NCI-H2107 (cell line): Measurements from ENCODE around the gene NEDD4.
"Not testable (repeated sequence)": the region's sequence is repeated elsewhere in the genome, so short reads cannot be mapped to it uniquely, and the experiment has no call there.

Experiments
- DNase-seq: peaks from one replicate; lab custom pipeline; 2025; lab: John Stamatoyannopoulos, UW

The NEDD4 gene

DNA sequence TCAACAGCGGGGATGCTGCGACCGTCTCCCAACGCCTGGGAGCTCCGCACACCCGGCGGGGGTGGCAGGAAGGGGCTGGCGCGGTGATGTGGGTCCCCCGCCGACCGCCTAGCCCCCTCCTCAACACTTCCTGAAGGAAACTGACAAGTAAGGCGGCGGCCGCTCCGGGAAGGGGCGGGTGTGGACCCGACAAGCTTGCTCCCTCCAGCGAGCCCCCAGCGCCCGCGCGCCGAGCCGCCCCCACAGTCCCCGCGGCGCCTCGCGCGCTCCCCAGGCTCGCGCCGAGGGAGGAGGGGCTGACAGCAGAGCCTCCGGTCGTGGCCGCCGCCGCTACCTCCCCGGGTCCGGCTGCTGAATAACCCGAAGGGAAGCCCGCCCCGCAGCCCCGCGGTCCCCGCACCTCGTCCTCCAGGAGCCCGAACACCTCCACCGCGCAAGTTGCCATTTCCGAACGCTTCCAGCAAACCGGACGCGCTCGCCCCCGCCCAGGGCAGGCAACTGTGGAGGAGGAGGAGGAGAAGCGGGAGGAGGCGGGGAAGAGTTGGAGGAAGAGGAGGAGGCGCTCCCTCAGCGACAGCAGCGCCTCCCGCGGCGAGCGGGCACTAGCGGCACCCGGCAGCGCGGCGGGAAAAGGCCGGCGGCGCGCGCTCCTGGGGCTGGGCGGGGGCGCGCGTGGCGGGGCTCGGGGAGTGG, at the start of gene NEDD4:
Gene NEDD4, minus strand, starts transcription at position 502 of the 693 bp plus-strand sequence. Its CDS starts 57 bp downstream, at position 445.
- DNase-seq = no peak

DNA sequence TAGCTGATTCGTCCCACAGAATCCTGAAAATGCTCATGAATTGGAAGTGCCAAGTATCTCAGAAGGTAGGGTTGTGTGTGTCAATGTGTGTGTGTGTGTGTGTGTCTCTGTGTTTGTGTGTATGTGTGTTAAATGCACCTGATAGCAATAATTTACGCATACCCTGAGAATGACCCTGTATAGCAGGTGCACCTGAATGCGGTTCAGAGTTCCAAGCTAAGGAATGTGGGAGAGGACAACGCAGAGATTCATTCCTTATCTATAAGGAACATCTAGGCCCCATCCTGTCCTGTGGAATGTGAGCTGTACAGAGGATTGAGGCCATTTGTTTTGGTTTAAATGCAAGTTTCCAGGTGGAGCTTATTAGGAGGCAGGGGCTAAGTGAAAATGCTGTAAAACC, 49.1 kb upstream of the NEDD4 start:
- DNase-seq = no peak

DNA sequence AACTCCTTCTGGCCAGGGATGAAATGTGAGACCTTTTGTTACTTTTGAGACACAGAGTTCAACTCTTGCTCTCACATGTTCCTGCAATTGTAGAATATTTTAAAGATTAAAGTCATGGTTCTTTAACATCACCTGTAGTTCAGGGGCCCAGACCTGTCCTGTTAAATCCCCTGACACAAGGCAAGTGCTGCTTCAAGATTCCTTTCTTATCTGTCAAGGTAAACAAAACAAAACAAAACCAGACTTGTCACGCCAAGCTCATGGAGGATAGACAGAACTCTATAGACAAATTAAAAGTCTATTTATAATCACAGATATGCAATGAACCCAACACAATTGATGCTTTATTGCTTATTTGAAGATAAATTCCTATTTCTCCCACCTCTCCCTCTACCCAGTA, 48.6 kb upstream of the NEDD4 start:
- no peak for DNase-seq

DNA sequence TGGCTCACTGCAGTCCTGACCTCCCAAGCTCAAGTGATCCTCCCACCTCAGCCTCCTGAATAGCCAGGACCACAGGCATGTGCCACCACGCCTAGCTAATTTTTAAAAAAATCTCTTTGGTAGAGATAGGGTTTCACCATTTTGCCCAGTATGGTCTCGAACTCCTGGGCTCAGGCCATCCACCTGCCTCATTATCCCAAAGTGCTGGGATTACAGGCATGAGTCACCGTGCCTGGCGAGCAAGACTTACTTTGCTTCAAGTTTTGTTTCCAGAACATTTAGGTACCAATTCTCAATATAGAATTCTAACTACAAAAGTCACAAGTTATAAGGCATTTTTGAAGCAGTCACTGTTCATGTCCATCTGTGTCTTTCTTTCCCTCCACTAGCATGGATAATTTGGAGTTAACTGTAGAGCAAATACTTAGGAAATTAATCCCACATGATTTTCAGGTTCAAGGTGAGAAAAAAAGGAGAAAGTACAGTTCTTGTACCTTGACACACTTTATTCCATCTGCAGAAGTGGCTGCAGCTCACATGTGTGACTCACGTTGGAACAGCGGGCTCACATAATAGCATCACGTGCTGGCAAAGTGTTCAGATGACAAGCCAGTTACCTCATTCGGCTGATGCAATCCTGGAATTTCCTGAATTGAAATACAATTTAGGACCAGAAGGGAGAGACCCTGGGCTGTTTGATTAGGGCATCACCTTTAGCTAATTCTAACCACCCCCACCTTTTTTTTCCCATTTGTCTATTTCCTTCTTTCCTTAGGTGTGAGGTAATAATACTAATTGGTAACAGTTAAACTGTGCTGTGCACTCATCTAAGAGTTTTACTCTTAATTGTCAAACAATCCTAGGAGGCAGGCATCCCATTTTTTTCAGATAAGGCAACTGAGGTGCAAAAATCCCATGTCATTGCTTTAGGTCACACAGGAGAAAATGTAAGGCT, 46.9 kb upstream of the NEDD4 start:
- DNase-seq = peak; percentile 36

DNA sequence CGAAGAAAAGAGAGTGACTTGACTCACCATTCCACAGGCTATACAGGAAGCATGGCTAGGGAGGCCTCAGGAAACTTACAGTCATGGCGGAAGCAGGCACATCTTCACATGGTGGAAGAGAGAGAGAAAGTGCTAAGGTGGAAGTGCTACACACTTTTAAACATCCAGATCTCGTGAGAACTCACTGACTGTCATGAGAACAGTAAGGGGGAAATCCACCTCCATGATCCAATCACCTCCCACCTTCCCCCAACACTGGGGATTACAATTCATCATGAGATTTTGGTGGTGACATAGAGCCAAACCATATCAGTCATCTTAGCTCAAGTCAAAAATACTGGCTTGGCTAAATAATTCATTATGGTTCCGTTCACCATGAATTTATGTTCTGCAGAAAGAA, 45.3 kb upstream of the NEDD4 start:
- DNase-seq = no peak

DNA sequence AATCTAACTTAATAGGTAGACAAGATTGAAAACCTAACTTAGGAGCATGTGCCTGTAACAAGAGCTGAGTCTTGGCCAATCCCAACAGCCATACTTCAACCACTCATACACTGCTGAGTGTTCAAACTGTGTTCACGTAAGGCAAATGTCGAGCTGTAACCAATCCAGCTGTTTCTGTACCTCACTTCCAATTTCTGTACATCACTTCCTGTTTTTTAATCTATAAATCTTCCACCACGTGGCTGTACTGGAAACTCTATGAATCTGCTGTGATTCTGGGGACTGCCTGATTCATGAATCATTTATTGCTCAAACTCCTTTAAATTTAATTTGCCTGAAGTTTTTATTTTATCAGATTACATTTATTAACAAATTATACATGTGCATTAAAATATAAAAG, 44.6 kb upstream of the NEDD4 start:
- no peak for DNase-seq

DNA sequence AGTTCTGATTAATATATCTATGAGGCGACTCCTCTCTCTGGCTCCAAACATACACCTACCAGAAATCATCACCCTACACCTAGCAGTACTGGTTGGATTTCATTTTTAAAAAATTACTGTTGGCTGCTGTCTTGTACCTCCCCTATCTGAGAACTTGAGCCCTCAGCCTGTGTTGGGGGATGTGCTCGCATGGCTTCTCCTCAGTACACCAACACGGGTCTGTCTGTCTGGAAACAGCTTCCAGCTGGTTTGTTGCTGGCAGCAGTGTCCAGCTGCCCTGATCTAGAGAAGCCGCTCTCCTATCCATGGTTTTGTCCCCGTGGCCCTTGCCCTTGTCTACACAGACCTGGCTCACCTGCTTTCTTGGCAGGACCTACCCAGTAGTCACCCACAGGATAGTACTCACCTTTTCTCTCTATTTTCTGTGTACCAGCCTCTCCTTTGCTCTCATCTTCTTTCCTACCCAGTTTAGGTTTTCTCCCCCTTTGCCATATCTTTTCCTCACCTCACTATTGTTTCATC, 43.2 kb upstream of the NEDD4 start:
- DNase-seq = no peak

DNA sequence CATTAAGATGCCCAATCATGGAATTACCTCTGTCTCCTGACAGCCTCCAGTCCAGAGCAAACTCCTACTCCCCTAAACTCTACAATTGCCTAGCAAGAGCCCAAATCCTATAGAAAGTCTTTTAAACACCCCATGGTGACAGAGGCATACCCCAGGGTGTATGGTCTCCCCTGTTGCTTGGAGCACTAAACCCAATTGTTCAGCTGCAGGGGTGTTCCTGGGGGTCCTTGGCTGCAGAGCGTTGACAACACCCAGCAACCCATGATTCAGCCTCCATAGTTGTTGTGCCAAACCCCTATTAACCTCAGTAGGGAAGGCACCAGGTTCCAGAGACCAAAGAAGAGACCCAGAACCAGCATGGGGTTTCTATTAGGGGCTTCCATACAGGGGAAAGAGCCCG, 41.8 kb upstream of the NEDD4 start:
- no peak for DNase-seq

DNA sequence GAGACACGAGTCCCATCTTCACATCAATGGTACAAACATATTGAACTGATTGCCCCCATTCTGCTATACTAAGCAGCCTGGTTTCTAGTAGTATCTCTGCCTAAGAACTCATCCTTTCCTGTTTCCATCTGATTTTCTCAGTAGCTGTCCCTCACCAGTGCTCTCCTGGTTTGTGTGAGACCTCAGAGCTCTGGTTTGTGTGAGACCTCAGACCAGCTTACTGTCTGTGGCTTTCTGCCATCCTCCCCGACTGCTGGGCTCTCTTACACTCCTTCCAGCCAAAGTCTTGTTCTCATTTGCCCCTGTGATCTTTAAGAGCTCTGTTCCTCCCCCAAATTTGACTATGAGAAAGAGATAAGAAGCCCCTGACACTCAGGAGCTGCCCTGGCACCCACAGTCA, 41.1 kb upstream of the NEDD4 start:
- DNase-seq = no peak

DNA sequence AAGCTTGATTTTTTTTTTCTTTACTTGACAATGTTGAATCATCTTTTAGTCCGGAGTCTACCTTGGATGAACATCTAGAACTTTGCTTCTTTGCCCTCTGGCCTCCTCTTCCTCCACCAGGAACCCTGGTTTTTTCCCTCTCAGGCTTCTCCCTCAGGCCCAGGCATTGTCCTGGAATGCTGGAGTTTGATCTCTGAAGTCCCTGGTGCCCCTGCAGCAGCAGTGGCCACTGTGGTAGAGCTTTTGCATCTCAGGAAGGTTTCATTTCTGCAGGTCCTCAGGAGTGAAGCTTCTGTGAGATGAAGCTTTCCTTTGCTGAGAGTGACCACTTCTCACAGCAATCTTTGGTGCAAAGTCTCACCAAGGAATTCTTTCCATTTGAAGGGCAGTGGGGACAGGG, 39.0 kb upstream of the NEDD4 start:
- DNase-seq = no peak

DNA sequence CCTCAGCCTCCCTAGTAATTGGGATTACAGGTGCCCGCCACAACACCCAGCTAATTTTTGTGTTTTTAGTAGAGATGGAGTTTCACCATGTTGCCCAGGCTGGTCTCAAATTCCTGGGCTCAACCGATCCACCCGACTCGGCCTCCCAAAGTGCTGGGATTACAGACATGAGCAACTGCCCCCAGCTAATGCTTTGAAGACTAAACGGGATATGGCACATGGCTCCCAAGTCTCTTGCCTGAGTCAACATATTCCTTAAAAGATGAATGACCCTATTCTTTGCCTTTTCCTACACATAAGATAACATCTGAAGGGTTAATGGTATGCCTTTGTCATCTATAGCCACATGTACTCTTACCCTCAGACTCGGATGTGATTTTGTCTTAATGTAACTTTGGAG, 38.4 kb upstream of the NEDD4 start:
- no peak for DNase-seq

DNA sequence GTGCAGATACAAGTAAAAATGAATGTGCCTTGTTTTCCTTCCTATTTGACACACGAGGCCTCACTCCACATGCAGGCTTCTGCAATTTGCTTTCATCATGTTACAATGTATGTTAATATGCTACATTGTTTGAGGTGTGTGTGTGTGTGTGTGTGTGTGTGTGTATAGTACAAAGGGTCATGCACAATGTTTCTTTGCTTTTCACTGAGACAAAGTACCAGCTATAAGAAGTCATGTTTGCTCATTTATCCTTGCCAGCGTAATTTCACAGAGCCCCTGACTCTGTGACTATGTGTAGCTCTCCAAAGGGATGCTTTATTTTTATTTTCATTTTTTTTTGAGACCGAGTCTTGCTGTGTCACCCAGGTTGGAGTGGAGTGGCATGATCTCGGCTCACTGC, 38.0 kb upstream of the NEDD4 start:
- no peak for DNase-seq

DNA sequence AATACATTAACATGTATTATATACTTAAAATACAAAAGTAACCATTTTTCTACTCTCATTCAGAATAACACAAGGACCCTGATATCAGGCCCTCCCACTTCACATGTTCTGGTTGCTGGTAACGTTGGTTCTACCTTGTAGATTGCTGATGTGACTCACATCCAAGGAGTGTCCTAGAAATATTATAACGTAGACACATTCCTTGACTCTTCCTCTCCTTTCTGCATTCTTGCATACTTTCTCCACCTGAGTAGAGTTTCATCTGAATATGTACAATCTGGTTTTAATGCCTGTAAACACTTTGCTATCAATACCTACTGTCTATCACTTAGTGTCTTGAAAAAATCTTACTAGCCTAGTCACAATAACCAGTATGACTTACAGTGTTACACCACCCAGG, 35.0 kb upstream of the NEDD4 start:
- DNase-seq = no peak

DNA sequence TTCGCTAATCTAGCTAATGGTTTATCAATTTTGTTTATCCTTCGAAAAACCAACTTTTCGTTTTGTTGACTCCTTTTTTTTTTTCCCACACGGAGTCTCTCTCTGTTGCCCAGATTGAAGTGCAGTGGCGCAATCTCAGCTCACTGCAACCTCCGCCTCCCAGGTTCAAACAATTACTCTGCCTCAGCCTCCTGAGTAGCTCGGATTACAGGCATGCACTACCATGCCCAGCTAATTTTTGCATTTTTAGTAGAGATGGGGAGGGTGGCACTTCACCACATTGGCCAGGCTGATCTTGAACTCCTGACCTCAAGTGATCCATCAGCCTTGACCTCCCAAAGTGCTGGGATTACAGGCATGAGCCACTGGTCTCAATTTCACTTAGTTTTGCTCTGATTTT, 29.7 kb upstream of the NEDD4 start:
- not testable (repeated sequence) for DNase-seq

DNA sequence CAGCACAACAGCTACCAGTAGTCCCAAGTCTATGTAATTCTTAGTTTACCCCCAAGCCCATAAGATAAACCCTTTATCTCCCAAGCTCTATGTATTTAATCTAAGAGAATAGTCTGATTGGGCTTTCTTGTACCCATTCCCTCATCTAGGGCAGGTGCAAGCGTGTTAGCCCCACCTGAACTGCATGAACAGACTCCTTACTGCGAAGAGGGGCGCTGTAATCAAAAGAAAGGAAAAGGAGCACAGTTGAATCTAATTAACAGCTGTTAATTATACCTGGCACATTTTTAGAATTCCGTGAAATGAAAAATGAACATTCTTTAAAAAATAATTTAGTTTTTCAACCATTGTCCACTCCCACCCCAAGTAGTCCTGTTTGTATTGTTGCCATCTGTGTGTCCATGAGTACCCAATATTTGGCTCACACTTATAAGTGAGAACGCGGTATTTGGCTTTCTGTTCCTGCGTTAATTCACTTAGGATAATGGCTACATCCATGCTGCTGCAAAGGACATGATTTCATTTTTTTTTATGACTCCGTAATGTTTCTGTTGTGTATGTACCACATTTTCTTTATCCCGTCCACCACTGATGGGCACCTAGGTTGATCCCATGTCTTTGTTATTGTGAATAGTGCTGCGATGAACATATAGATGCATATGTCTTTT, 26.5 kb upstream of the NEDD4 start:
- no peak for DNase-seq

DNA sequence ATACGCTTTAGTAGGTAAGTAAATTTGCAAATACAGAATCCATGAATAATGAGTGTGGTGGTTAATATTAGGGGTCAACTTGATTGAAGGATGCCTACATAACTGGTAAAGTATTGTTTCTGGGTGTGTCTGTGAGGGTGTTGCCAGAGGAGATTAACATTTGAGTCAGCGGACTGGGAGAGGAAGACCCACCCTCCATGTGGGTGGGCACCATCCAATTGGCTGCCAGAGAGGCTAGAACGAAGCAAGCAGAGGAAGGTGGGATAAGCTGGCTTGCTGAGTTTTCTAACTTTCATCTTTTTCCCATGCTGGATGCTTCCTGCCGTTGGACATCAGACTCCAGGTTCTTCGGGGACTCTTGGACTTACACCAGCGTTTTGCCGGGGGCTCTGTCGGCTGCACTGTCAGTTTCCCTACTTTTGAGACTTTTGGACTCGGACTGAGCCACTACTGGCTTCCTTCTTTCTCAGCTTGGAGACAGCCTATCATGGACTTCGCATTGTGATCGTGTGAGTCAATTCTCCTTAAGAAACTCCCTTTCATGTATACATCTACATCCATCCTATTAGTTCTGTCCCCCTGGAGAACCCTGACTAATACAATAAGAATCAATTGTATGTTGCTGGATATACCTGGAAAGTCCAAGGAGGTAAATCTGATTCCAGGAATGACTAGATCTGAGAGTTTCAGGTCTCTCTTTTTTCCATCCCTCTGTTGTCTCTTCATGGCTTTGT, 25.8 kb upstream of the NEDD4 start:
- no peak for DNase-seq

DNA sequence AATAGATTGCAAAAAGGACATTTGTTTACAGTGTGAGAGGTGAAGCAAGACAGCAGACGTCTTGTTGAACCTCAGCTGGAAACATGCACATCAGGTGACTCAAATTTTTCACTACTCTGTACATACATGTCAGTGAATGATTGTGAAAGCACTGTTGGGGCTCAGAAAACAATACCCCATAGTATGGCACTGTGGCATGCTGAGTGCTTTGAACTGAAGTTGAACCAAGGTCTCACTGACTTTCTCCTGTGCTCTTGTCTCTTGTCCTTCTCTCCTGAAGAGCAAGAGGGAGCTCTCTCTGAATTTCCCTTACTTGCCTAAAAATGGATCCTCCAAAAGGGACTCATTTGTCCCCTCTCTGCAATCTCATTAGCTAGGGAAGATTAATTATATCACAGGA, 24.5 kb upstream of the NEDD4 start:
- no peak for DNase-seq

DNA sequence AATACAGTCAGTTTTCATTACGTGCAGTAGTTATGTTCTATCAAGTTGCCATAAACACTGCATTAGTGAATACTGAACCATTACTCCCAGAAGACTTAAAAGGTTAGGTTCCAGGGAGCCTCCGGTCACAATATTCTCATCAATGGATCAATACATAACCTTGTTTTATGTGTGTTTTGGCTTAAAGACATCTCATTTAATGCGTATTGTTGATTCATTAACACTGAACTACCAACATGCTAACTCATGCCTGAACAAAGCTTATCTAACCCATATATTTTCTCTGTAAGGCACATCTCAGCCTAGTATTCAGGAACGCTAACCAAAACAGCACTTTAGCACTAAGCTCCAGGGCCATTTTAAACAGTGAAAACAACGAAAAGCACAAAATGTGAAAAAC, 24.1 kb upstream of the NEDD4 start:
- no peak for DNase-seq

DNA sequence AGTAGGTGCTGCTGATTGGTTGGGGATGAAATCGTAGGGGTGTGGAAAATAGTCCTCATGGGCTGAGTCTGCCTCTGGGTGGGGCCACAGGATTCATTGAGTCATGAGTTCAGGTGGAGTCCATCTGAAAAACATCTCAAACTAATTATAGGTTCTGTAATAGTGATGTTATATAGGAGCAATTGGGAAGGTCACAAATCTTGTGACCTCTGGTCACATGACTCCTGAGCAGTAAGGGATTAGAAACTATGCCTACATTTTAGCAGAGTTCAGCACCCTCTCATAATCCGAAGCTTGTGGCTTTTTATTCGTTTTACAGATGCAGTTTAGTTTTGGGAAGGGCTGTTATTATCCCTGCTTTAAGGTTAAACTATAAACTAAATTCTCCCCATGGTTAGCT, 22.9 kb upstream of the NEDD4 start:
- DNase-seq = no peak

DNA sequence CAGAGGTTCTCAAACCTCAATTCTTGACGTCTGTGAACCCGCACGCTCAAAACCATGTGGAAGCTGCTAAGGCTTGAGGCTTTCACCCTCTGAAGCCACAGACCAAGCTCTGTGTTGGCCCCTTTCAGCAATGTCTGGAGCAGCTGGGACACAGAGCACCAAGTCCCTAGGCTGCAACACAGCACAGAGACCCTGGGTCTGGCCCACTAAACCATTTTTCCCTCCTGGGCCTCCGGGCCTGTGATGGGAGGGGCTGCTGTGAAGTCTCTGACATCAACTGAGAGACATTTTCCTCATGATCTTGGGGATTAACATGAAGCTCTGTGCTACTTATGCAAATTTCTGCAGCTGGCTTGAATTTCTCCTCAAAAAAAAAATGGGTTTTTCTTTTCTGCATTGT, 21.3 kb upstream of the NEDD4 start:
- DNase-seq = no peak

DNA sequence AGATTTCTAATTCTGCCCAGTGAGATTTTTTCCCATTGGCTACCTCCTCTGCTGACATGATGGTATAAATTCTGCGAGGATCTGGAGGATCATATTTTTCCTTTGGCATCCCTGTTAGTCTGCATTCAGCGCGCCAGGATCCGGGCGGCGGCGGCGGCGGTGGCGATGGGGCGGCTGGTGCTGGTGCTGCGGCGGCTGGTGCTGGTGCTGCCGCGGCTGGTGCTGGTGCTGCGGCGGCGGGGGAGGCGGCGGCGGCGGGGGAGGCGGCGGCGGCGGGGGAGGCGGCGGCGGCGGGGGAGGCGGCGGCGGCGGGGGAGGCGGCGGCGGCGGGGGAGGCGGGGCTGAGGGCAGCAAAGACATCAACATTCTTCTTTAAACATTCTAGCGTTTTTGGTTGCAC, 13.6 kb upstream of the NEDD4 start:
- not testable (repeated sequence) for DNase-seq

DNA sequence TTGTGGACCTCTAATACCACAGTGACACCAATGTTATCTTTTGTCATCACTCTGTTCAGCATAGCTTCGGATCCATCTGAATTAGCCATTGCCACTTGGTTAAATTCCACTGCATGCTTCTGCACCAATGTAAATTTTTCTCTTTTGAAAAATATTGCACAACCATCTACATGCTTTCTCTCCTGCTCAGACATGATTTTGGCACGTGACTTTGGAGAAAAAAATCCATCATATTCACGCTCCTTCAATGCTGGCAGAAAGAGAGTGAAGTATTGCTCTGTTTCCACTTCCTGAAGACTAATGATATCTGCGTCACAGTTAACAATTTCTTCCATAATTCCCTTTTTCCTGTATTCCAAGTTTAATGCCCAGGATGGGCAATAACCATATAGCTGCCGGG, 13.0 kb upstream of the NEDD4 start:
- not testable (repeated sequence) for DNase-seq
